GM18526 (cell line): ENCODE results near the gene TNF.

Experiments used
- POLR2A ChIP-seq: IDR thresholded peaks from 3 replicates; pipeline ENCODE4 v1.6.1; 2011; ENCODE audit not compliant: insufficient read length; ENCODE audit errors: extremely low read depth

The TNF gene

DNA sequence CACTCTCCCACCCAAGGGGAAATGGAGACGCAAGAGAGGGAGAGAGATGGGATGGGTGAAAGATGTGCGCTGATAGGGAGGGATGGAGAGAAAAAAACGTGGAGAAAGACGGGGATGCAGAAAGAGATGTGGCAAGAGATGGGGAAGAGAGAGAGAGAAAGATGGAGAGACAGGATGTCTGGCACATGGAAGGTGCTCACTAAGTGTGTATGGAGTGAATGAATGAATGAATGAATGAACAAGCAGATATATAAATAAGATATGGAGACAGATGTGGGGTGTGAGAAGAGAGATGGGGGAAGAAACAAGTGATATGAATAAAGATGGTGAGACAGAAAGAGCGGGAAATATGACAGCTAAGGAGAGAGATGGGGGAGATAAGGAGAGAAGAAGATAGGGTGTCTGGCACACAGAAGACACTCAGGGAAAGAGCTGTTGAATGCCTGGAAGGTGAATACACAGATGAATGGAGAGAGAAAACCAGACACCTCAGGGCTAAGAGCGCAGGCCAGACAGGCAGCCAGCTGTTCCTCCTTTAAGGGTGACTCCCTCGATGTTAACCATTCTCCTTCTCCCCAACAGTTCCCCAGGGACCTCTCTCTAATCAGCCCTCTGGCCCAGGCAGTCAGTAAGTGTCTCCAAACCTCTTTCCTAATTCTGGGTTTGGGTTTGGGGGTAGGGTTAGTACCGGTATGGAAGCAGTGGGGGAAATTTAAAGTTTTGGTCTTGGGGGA, 754 bp downstream of the TNF start:
- TF ChIP-seq POLR2A, result peak; percentile 24

DNA sequence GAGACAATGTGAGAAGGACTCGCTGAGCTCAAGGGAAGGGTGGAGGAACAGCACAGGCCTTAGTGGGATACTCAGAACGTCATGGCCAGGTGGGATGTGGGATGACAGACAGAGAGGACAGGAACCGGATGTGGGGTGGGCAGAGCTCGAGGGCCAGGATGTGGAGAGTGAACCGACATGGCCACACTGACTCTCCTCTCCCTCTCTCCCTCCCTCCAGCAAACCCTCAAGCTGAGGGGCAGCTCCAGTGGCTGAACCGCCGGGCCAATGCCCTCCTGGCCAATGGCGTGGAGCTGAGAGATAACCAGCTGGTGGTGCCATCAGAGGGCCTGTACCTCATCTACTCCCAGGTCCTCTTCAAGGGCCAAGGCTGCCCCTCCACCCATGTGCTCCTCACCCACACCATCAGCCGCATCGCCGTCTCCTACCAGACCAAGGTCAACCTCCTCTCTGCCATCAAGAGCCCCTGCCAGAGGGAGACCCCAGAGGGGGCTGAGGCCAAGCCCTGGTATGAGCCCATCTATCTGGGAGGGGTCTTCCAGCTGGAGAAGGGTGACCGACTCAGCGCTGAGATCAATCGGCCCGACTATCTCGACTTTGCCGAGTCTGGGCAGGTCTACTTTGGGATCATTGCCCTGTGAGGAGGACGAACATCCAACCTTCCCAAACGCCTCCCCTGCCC, 1.7 kb downstream of the TNF start:
- no peak for TF ChIP-seq POLR2A

DNA sequence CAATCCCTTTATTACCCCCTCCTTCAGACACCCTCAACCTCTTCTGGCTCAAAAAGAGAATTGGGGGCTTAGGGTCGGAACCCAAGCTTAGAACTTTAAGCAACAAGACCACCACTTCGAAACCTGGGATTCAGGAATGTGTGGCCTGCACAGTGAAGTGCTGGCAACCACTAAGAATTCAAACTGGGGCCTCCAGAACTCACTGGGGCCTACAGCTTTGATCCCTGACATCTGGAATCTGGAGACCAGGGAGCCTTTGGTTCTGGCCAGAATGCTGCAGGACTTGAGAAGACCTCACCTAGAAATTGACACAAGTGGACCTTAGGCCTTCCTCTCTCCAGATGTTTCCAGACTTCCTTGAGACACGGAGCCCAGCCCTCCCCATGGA, 2.2 kb downstream of the TNF start:
- no peak for TF ChIP-seq POLR2A

DNA sequence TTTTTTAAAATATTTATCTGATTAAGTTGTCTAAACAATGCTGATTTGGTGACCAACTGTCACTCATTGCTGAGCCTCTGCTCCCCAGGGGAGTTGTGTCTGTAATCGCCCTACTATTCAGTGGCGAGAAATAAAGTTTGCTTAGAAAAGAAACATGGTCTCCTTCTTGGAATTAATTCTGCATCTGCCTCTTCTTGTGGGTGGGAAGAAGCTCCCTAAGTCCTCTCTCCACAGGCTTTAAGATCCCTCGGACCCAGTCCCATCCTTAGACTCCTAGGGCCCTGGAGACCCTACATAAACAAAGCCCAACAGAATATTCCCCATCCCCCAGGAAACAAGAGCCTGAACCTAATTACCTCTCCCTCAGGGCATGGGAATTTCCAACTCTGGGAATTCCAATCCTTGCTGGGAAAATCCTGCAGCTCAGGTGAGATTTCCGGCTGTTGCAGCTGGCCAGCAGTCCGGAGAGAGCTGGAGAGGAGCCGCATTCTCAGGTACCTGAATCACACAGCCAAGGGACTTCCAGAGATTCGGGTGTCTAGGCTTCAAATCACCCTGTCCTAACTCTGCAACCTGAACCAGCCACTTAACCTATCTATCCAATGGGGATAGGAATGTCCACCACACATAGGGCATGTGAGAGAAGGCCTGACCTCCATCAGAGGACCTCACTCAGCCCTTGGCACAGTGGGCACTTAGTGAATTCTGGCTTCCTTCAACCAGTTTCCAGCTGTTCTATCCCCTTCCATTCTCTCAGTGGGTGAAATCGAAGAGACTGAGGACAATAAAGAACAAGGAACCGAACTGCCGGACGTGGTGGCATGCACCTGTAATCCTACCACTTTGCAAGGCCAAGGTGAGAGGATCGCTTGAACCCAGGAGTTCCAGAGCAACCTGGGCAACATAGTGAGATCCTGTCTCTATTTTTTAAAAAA, 3.1 kb downstream of the TNF start:
- peak; percentile 32 for TF ChIP-seq POLR2A

DNA sequence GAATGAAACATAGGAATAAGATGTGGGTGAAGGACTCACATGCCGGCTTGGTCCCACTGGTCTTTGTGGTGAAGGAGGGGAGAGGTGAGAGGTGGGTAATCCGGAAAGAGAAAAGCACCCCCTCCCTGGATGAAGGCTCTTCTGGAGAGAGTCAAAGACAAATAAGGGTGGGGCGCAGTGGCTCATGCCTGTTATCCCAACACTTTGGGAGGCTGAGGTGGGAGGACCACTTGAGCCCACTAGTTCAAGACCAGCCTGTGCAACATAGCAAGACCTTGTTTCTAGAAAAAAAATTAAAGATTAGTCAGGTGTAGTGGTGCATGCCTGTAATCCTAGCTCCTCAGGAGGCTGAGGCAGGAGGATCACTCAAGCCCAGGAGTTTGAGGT, 3.7 kb downstream of the TNF start:
- TF ChIP-seq POLR2A, result no peak

DNA sequence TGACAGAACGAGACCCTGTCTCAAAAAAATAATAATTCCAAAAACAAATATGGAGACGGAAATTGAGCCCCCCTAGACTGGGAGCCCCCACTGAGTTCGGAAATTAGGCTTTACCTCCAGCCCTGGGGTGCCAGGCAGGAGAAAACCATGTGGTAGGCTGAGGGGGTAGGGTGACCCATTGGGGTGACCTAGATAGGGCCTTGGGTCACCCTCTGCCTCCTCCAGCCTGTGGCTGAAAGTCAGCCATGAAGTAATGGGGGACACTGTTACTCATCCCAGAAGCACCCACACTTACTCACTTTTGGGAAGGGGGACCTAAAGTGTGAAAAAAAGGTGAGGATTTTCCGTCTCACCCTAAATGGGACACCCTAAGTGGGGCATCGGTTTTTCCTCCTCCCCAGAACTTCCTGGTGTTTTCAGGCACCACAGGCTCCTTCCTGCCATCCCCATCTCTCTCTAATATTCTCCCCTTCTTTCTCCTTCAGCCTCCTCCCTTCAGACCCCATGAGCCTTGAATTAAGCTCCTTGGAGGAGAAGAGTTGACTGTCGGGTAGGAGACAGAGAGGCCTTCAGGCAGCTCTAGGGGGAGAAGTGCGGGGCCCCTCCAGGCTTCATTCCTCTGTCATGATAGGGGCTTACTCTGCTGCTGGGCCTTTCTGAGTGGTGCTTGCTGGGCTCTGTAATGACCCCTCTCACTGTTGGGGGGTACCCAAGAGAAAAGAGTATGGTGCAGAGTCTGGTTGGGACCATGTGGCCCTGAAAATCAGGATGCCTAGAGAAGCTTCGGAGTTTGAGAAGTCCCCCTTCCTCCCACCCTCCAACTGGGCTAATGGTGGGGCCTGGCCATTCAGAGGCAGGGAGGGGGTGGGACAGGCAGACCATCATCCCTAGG, 4.4 kb downstream of the TNF start:
- no peak for TF ChIP-seq POLR2A

DNA sequence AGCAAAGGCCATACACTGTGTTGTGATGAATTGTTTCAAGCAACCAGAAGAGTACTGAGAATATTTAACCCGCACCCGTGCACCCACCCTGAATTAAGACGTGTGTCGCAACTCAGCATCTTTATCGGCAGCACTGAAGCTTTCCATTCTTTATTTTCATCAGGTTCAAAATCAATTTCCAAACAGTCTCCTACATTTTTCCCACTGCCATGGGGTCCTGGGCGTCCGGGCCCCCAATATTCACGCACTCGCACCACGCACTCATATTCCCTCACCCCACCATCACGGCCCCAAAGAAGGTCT, 5.0 kb downstream of the TNF start:
- TF ChIP-seq POLR2A, result no peak

DNA sequence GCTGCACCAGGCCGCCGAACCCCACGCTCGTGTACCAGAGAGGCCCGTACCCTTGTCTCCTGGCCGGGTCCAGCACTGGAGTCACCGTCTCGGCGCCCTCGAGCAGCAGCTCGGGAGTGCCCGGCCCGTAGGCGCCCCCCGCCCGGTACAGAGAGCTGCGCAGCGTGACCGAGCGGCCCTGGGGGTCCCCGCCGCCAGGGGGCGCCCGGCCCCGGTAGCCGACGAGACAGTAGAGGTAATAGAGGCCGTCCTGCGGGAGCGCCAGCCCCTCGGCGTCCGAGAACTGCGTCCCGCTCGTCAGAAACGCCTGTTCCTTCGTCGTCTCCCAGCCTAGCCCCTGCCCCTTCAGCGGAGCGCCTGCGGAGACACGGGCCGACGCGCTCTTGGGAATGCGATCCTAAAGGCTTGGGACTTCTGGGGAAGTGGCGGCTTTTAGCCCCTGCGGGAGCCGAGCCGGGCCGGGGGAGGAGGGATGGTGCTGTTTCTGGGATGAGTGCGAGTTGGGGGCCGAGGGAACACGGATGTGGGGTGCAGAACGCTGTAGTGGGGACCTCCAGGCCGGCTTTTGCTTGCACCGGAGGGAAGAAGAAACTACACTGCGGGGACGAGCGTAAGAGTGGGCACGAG, 5.6 kb downstream of the TNF start:
- peak; percentile 42 for TF ChIP-seq POLR2A

DNA sequence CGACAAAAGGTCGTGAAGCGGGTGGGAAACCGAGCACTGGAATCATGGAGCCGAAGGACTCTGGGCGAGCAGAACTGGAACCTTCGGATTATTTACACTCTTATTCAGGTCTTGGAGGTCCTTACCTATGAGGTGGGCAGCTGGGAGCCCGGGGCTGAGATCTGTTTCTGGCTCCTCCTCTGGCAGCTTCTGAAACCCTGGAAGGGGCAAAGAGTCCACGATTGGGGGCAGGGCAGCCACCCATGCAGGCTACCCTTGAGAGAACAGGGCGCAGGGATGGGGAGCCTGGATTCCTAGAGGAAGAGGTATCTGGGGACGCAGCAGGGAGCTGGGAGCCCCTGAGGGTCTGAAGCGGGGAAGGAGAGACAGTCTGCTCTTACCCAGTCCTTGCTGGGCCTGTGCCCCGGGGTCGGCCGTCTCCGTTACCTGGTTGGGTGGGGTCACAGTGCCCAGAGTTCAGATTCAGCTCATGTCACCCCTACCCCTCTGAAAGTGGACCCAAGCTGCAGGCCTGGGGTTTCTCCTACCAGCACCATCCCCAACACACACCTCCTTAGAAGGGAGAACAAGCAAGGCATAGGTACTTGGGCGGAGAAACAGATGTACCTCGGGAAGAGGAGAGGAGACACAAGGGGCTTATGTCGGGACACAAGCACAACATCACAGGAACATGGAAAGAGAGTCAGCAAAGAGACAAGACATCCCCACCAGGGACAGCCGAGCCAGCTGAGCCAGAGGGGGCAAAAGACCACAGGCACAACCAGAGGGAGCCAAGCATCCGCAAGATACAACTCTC, 6.3 kb downstream of the TNF start:
- no peak for TF ChIP-seq POLR2A

DNA sequence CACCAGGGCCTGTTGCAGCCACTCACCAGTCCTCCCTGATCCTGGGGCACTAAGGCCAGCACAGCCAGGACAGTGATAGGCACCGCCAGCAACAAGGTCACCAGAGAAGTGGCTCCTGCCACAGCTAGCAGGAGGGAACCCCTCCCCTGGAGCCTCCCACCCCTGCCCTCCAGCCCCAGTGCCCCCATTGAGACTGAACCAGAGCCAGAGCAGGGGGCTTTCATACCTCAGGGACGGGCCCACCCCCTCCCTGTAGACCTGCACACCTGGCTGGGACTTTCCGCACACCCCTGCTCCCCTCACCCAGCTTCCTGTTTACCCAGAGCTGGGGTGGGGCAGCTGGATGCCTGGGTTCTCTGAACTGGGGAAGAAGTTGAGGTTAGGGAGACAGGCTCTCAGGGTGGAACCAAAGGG, 6.9 kb downstream of the TNF start, which contains the start of gene LTB:
TSS of gene LTB (minus strand) at position 195 of the 414 bp plus-strand sequence. CDS start at position 188, 7 bp downstream.
- TF ChIP-seq POLR2A, result peak; percentile 23

DNA sequence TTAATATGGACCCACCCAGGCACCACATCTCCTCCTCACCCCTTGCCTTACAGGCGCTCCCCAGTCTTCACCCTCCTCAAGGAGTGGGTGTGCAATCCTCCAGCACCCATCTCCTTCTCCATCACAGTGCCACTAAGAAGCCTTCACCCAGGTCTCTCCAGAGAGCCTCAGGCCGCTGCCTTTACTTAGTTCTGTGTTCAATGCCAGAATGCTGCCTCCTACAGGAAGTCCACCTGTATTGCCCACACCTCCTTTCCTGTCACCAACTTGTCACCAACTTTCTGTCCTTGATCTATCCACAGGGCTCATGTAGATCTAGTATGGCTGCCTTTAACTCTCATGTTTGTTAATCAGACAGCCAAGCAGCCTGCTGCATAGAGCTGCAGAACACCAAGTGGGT, 10.1 kb downstream of the TNF start:
- TF ChIP-seq POLR2A, result no peak

DNA sequence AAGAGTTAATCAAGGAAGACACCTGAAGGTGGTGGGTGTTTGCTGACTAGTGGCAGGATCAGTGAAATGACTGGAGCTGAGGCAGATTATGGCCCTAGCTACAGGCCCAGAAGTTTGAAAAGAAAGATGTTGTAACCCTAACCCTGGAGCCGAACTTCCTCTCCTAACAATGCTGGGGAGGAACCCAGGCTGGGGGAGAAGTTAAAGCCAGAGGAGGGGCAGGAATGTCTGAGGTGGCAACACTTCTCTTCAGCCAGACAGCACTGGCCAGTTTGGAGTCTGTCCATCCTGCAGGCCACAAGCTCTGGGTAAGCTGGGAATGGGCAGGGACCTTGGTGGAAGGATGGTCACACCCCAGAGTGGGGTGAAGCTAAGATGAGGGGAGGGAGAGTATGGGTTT, 10.6 kb downstream of the TNF start, which contains the start of gene LST1:
TSS of gene LST1 (plus strand) at position 270 of the 400 bp plus-strand sequence. CDS start 1,023 bp downstream, outside the sequence.
- no peak for TF ChIP-seq POLR2A

DNA sequence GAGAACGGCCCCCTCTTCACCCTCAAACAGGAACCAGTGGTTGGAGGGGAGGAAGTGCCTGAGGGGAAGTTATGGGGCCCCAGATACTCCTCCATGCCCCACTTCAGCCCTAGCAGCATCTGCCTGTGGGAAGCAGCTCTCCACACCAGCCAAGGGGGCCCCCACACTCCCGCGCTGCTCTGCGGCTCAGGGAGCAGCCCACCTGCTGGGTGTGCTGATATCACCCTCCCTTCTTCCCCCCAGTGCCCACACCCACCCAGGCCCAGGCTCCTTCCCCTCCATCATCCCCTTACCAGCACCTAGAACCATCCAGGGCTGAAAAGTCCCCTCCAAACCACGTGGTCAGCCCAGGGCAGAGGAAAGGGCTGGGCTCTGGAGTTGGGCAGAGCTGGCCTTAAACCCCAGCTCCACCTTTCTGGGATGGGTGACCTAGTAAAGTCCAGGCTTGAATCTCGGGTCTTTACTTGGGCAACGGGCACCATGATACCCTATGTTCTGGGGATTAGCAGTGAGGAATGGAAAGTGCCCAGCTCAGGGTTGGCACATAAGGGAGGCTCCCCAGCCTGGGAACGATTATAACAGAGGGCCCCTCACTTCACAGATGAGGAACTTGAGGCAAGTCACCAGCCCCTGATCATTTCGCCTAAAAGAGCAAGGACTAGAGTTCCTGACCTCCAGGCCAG, 11.4 kb downstream of the TNF start:
- TF ChIP-seq POLR2A, result peak; percentile 27
